Measurements from ENCODE around the gene NRCAM.

Gene NRCAM

DNA sequence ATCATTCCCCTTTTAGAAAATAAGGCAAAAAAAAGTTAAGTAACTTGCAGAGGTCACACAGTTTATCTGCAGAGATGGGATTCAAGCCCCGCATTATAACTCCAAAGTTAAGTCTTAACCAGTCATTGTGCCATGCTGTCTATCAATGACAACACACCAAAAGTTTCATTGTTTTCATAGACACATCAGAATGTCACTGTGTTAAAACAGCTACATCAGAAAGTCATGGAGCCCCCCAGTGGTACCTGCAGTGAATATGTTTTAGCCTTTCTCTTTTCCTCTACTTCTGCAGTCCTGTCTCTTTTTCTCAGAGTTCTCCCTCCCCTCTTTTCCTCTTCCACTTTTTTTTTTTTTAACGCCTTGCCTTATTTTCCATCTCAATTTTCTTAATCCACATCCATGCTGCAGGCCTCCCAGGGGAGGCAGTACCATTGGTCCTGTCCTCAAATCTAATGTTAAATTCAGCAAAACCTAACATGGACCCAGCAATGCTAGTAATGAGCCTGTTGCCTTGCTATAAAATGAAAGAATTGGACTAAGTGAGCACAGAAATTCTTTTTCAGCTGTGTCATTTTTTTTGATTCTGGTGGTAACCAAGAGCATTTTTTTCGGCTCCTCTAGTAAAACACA lies 3.8 kb upstream of the NRCAM start:
- peak; percentile 33 for DNase-seq (ENCODE audit: low read depth)

DNA sequence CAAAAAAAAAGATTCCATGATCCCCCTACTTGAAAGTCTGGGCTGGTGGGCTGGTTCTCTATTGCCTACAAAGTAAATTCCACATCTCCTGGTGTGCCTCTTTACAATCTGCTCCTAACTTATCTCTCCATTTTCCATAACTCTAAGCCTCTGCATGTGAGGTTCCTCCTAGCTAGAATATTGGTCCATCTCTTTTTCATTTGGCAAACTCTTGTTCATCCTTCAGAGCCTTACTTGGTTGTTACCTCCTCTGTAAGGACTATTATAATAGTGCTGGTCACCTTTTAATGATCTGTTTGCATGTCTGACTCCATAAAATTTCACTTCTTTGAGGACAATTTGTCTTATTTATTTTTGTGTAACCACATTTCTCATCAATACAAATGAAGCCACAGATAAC lies 1.6 kb upstream of the NRCAM start:
- no peak for DNase-seq (ENCODE audit: low read depth)

DNA sequence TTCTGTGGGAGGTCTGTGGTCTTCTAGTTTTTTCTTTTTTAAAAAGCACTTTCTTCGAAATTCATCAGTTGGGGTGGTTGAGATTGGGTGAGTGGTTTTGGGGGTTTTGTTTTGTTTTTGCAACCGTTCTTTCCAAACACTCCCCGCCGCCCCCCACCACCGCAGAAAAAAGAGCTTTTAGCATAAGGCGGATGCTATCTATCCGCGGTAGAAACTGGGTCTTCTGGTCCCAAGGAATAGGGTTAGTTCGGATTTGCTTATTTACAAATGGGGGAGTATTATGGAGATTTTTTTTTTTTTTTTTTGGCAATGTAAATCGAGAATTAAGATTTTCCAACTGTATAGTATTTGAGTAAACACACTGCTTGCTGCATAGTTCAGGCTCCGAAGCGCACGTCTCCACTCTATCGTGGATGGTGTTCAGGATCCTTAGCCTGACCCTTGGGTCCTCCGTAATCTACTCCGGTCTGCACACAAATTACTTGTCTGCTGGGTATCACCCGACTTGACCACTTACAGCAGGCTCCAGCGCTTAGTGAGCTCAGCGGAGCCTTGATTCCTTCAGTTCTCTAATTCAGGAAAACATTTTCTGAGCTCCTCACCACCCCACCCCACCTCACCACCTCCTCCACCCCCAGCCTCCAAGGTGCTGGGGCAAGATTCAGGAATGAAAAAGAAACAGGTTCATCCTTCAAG lies 757 bp upstream of the NRCAM start:
- no peak for DNase-seq (ENCODE audit: low read depth)

GRCh38 chr7:108455551-108455997 lies 662 bp downstream of the NRCAM start:
- no peak for DNase-seq (ENCODE audit: low read depth)

DNA sequence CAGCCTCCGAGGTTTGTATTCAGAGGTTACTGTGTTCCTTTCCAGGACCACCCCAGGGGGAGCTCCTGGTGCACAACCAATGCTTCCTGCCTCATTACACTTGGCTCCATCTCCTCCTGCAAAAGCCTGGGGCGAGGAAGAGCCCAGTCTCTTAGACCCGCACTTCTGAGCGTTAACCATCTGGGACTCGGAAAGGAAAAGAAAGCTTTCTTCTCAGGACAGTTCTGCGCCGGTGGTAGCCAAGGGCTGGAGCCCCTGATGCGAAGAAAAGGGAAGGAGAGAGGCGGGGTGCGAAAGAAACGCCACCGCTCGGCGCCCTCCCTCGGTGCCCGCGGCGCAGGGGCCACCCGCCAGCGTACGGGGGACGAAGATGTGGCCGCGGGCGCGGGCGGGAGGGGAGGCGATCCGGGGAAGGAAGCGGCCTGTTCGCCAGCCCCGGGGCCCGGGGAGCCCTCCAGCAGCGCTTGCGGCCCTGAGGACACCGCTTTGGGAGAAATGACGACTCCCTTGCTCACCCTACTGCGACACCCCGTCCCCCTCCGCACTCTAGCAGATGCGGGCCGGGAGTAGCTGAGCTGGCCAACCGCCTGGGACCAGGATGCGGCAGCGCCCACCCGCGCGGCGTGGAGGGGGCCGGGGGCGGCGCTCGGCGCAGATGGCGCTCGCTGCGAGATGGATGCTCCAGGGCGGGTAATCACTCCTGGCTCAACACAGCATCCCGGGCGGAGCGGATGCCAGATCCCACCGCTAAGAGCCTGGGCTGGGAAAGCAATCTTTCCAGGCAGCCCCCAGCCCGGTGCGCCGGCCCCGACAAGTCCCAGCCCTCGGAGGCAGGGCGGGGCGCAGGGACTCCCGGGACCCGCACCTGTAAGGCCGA lies 1.3 kb downstream of the NRCAM start:
- DNase-seq (ENCODE audit: low read depth): no peak

DNA sequence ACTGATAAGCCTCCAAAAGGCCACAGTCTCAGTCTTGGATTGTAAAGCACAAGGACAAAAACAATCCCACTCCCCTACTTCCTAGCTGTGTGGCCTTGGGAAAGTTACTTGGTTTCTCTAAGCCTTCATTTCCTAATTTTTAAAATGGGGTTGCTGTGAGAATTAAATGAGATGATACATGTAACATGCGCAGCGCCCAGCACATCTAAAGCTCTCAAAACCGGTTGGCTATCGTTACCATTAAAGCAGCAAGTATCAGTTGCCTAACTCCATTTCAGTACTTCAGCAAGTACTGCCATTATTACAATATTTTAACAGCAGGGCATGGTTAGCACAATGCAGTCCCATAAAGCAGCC lies 1.9 kb downstream of the NRCAM start:
- DNase-seq (ENCODE audit: low read depth): no peak

GRCh38 chr7:108453320-108453719 lies 2.9 kb downstream of the NRCAM start:
- DNase-seq (ENCODE audit: low read depth): no peak

DNA sequence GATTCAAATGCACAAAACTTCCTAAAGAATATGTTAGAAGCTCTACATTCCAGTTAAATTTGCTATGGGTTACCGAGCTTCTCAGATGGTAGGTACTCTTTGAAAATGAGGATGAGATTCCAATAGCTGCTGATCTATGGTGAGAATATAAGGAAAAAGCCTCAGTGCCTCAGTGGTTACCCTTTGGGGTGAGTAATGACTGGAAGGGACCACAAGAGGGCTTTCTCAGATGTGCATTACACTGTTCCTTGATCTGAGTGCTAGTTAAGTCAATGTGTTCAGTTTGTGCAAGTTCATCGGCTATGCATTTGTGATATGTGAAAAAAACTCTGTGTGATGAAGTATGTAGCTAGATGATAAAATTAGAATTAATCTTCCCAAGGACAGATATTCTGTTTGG lies 3.5 kb downstream of the NRCAM start:
- DNase-seq (ENCODE audit: low read depth): no peak

DNA sequence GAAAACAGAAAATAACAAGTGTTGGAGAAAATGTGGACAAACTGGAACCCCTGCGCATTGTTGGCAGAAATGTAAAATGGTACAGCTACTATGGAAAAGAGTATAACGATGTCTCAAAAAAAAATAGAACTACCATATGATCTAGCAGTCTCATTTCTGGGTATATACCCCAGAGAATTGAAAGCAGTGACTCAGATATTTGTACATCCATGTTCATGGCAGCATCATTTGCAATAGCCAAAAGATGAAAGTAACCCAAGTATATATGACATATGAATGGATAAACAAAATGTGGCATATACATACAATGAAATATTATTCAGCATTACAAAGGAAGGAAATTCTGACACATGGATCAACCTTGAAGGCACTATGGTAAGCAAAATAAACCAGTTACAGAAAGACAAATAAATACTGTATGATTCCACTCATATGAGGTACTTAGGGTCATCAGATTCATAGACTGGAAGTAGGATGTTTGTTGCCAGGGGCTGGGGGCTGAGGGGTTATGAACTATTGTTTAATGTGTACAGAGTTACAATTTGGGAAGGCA lies 4.9 kb downstream of the NRCAM start:
- no peak for DNase-seq (ENCODE audit: low read depth)

GRCh38 chr7:108450160-108450559 lies 6.1 kb downstream of the NRCAM start:
- no peak for DNase-seq (ENCODE audit: low read depth)

- DNase-seq (ENCODE audit: low read depth): no peak
These were observed 6.7 kb downstream of the NRCAM start for GRCh38 chr7:108449521-108449920.

GRCh38 chr7:108448584-108449505 lies 7.4 kb downstream of the NRCAM start:
- no peak for DNase-seq (ENCODE audit: low read depth)

GRCh38 chr7:108442039-108442568 lies 14.1 kb downstream of the NRCAM start:
- DNase-seq (ENCODE audit: low read depth): no peak

DNA sequence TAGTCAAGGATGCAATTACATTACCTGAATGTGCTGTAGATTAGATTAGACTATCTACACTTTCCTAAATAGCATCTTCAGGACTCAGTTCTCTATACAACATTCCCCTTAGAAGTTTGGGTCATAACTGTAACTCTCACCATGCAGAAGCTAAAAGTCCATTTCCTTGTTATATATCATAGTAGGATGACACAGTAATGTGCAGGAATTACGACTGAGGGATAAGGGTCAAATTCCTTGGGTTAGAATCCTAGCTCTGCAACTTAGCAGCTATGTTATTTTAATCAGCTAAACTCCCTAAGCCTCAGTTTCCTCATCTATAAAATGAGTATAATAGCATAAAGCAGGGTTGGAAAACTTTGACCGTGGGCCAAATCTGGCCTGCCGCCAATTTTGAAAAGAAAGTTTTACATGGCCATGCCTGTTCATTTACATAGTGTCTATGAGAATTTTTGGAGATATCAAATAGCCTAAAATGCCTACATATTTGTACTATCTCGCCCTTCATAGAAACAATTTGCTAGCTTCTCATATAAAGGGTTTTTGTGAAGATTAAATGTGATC lies 14.8 kb downstream of the NRCAM start:
- no peak for DNase-seq (ENCODE audit: low read depth)

DNA sequence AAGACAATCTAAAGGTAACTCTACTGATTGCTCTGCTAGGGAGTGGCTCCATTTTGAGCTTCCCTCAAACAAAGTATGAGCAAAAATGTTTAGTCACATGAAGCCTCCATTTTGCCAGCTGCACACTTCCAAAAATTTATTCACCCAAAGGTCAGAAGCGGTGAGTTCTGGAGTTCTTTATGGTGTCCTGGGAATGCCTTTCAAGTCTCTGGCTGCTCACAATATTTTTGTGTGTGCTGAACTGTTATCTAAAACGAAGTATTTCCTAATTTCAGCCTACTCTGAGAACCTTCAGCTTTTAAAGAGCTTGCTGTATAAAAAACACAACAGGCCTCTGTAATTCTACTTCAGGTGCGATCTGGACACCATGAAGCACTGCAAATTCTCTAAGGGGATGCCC lies 15.6 kb downstream of the NRCAM start:
- DNase-seq (ENCODE audit: low read depth): no peak

GRCh38 chr7:108436906-108437305 lies 19.3 kb downstream of the NRCAM start:
- no peak for DNase-seq (ENCODE audit: low read depth)

DNA sequence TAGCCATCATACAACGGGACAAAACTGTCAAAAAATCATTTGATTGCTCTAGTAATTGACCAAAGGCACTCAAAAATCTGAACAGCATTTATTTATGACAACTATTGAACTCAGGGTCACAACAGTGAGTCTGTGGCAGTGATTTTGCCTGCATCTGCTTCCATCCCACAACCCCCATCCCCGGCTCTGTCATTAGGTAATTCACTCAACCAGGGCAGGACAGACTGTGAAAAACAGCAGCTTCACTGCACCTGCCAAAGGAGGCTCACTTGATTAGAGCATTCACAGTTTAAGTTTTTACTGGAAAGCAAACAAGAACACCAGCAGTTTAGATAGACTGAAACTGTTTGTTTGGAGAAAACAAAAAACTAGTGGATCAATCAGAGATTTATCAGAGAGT lies 22.2 kb downstream of the NRCAM start:
- DNase-seq (ENCODE audit: low read depth): no peak

GRCh38 chr7:108431099-108431498 lies 25.1 kb downstream of the NRCAM start:
- no peak for DNase-seq (ENCODE audit: low read depth)

DNA sequence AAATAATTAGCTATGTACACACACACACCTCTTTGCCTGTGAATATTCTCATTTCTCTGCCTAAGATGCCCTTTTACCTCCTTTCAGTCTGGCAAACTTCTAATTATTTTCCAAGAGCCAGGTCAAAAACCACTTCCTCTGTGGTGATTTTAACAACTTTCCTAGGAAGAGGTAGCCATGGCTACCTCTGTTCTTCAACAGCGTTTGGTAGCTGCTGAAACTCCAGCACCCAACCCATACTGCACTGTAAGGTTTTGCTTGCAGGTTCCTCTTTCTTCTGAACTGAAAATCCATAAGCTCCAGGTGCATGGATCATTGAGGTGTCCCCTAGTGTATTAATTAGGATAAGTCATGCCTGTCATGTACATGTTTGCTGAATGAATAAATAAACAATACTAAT lies 25.6 kb downstream of the NRCAM start:
- no peak for DNase-seq (ENCODE audit: low read depth)

- DNase-seq (ENCODE audit: low read depth): no peak
These were observed 28.5 kb downstream of the NRCAM start for GRCh38 chr7:108427766-108428165.

- no peak for DNase-seq (ENCODE audit: low read depth)
These were observed 30.4 kb downstream of the NRCAM start for GRCh38 chr7:108425714-108426275.

Measured in fibroblast of the conjunctiva (primary cell).